MCF 10A (cell line): ENCODE measurements around the gene WNT10A. TPM values are rescaled to one million over a fixed set of nuclear protein-coding genes. Genes with fewer than 3 reads are reported as not detected.

ENCODE experiments used
- BruUV-seq: library from RNA; stranded (reverse); fragments of 400-500 nt; replicated peaks from 2 replicates; lab custom pipeline; 2021; lab: Mats Ljungman, UMichigan
- CTCF ChIA-PET: fragments of 300-600 bp; sonication (Branson Sonifier 250); formaldehyde crosslinking; extraction: SDS; loops from one replicate; lab custom pipeline; 2021; ENCODE audit warnings: antibody characterized with exemption, inconsistent platforms; lab: Yijun Ruan, JAX
- POLR2A ChIA-PET: fragments of 300-600, 350-650 bp; sonication (Branson Sonifier 250); formaldehyde crosslinking; extraction: SDS; loops from one replicate; lab custom pipeline; 2020; ENCODE audit warnings: antibody characterized with exemption, inconsistent platforms; lab: Yijun Ruan, JAX
- DNase-seq: peaks from one replicate; pipeline ENCODE4 v3.0.0-alpha.2; 2018; ENCODE audit not compliant: unreplicated experiment
- H3K27ac Mint-ChIP-seq: one replicate; pipeline ENCODE4 v1.8.0; 2022; ENCODE audit warnings: mild to moderate bottlenecking, low read depth, mixed read lengths; ENCODE audit not compliant: unreplicated experiment
- H3K27me3 Mint-ChIP-seq: one replicate; pipeline ENCODE4 v1.8.0; 2022; ENCODE audit warnings: mixed read lengths; ENCODE audit not compliant: insufficient read depth, unreplicated experiment
- H3K36me3 Mint-ChIP-seq: one replicate; pipeline ENCODE4 v1.8.0; 2022; ENCODE audit warnings: mild to moderate bottlenecking, moderate library complexity, mixed read lengths; ENCODE audit not compliant: insufficient read depth, unreplicated experiment
- H3K4me1 Mint-ChIP-seq: one replicate; pipeline ENCODE4 v1.8.0; 2022; ENCODE audit warnings: mixed read lengths; ENCODE audit not compliant: insufficient read depth, unreplicated experiment
- H3K4me3 Mint-ChIP-seq: one replicate; pipeline ENCODE4 v1.8.0; 2022; ENCODE audit warnings: mild to moderate bottlenecking, moderate library complexity, mixed read lengths; ENCODE audit not compliant: unreplicated experiment
- H3K9me3 Mint-ChIP-seq: one replicate; pipeline ENCODE4 v1.8.0; 2022; ENCODE audit warnings: mixed read lengths; ENCODE audit not compliant: unreplicated experiment
- intact Hi-C: fragments of 100-400 bp; cut with micrococcal nuclease; formaldehyde crosslinking; loops from 2 replicates; pipeline ENCODE4 v1.14.1; 2022
- total RNA-seq: library from RNA; stranded (reverse); gene quantifications from 2 replicates; pipeline ENCODE4 v1.2.3, GENCODE V29; 2022
- TF ChIP-seq, protein P1 (sequence below): fragments of 200-600 bp; IDR thresholded peaks from one replicate; pipeline ENCODE4 v1.8.0; 2022; ENCODE audit warnings: antibody characterized with exemption, mild to moderate bottlenecking; ENCODE audit not compliant: unreplicated experiment

WNT10A gene
- total RNA-seq, 1 experiment from 2014 or later, result not detected

- DNase-seq, result no peak
- ChIA-PET CTCF (interaction anchor here (0.6 to 6.5 kb wide), 4 partner anchors 16 to 205 kb away, joined by 3 to 44 read pairs (median 4); partner anchors contain the start of gene TTLL4), POLR2A (interaction anchor here (1.2 kb wide), 1 partner anchor 9 kb away, joined by 3 read pairs; no protein-coding TSS in a partner anchor)
- Mint-ChIP-seq H3K4me3 (peak overlapping the region; percentile 57), H3K27me3 (peaks cover 70% of the 10 kb centered on the region), H3K36me3 (no peaks in the 10 kb centered on the region), H3K4me1 (peaks cover 5% of the 10 kb centered on the region), H3K9me3 (no peaks in the 10 kb centered on the region), H3K27ac (no peak overlapping the region)
- intact Hi-C loops, result no loop called here
- TF ChIP-seq, protein P1, sequence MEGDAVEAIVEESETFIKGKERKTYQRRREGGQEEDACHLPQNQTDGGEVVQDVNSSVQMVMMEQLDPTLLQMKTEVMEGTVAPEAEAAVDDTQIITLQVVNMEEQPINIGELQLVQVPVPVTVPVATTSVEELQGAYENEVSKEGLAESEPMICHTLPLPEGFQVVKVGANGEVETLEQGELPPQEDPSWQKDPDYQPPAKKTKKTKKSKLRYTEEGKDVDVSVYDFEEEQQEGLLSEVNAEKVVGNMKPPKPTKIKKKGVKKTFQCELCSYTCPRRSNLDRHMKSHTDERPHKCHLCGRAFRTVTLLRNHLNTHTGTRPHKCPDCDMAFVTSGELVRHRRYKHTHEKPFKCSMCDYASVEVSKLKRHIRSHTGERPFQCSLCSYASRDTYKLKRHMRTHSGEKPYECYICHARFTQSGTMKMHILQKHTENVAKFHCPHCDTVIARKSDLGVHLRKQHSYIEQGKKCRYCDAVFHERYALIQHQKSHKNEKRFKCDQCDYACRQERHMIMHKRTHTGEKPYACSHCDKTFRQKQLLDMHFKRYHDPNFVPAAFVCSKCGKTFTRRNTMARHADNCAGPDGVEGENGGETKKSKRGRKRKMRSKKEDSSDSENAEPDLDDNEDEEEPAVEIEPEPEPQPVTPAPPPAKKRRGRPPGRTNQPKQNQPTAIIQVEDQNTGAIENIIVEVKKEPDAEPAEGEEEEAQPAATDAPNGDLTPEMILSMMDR, result no peak
- no TSS peak for BruUV-seq
These were observed 20.4 kb upstream of the WNT10A start for GRCh38 chr2:218859988-218860831.

GRCh38 chr2:218860950-218861381 lies 19.7 kb upstream of the WNT10A start:
- Mint-ChIP-seq H3K9me3 (no peaks in the 10 kb centered on the region), H3K27ac (no peak overlapping the region), H3K4me1 (peaks cover 5% of the 10 kb centered on the region), H3K27me3 (peaks cover 70% of the 10 kb centered on the region), H3K36me3 (no peaks in the 10 kb centered on the region), H3K4me3 (no peak overlapping the region)
- no TSS peak for BruUV-seq
- no peak for DNase-seq
- POLR2A ChIA-PET, result interaction anchor here (1.2 kb wide), 1 partner anchor 8 kb away, joined by 3 read pairs; no protein-coding TSS in a partner anchor
- intact Hi-C loops, result no loop called here
- TF ChIP-seq, protein P1, result no peak
- CTCF ChIA-PET, result interaction anchor here (1.1 to 6.5 kb wide), 3 partner anchors 15 to 150 kb away, joined by 3 to 44 read pairs (median 6); partner anchors contain the start of gene TTLL4

- H3K27me3 Mint-ChIP-seq, result peaks cover 70% of the 10 kb centered on the region
- H3K4me1 Mint-ChIP-seq, result peaks cover 5% of the 10 kb centered on the region
- TF ChIP-seq, protein P1, result no peak
- no peak overlapping the region for H3K4me3 Mint-ChIP-seq
- H3K9me3 Mint-ChIP-seq, result no peaks in the 10 kb centered on the region
- BruUV-seq, result no TSS peak
- H3K27ac Mint-ChIP-seq, result no peak overlapping the region
- intact Hi-C loops, result no loop called here
- DNase-seq, result no peak
- ChIA-PET CTCF (interaction anchor here (0.5 to 6.5 kb wide), 5 partner anchors 14 to 151 kb away, joined by 3 to 44 read pairs (median 3); partner anchors contain the start of genes TTLL4 and WNT10A), POLR2A (interaction anchor here (0.8 kb wide), 1 partner anchor 15 kb away, joined by 3 read pairs; no protein-coding TSS in a partner anchor)
- no peaks in the 10 kb centered on the region for H3K36me3 Mint-ChIP-seq
These were observed 18.9 kb upstream of the WNT10A start for GRCh38 chr2:218861645-218862318.
